Measurements from ENCODE around the gene SMIM43.

SMIM43 gene

DNA sequence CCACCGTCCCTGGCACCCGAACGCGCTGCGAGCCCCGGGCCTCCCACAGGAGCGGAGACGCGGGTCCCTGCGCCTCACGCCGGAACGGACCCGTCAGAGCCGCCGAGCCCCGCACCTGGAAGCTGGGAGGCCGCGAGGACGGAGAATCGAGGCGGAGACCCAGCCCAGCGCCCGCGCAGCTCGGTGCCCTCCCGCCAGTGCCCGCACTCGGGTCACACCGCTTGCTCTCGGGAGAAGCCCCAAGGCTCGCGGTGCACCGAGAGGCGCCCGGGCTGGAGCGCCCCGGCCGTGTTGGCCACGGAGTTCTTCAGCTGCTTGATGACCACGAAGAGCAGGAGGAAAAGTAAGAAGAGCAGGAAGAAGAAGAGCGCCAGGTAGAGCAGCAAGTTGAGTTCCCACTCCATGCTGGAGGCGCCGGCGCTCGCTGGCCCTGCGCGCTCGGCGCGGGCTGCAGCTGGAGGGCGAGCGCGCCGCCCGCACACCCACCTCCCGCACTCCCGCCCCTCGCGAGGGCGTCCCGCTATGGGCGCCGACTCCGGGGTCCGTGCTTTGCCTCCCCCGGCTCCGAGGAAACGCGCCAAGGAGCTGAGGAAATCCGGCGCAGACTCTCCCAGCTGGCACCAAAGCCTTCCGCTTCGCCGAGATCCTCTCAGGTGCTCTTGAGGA lies at the start of gene SMIM43:
SMIM43 (minus strand) TSS at position 463 of the 666 bp plus-strand sequence; CDS start at position 404, 59 bp downstream.
- DNase-seq, result no peak

DNA sequence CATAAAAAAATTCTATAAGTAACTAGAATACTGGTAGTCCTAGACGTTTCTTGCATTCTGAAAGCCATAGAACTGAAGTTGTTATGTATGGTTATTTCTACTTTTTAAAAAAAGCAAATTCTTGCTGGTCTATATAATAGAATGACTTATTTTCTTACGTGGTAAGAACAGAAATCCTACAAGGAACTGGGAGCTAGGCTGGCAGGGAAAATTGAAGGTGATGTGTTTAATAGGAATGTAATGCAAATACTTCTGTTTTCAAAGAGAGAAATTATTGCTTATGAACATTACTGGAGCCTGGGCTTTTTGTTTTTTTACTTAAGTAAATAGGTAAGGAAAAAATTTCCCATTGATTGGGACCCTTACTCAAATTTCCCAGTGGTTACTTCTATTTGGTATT lies 49.8 kb upstream of the SMIM43 start:
- DNase-seq, result no peak

DNA sequence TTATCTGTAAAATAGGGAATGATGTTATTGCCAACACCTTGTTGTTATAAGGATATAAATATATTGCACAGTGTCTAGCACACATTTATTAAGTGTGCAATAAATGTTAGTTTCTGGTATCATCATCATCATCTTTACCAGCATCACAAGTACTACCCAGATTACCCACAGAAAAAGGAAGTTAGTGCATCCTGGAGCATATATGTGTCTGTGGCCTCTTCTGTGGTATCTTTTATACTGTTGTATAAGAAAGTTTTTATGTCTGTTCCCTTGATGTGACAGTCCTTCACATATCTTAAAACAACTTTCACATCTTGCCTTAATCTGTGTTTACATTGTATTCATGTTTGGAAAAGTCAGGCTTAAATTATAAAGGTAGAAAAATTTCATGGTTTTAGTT lies 46.2 kb upstream of the SMIM43 start:
- no peak for DNase-seq

DNA sequence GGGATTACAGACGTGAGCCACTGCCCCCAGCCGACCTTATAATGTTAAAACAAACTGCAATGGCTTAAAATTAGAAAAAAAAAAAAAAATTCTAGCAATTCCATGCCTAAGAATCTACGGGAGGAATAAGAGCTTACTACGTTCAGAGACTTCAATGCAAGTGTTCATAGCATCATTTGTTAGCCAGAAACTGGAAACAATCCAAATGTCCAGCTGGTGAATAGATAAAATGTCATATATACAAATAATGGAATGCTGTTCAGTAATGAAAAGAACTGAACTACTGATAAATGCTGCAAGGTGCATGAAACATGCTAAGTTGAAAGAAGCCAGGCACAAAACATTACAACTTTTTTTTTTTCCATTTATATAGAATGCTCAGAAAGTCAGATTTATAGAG lies 41.4 kb upstream of the SMIM43 start:
- no peak for DNase-seq

DNA sequence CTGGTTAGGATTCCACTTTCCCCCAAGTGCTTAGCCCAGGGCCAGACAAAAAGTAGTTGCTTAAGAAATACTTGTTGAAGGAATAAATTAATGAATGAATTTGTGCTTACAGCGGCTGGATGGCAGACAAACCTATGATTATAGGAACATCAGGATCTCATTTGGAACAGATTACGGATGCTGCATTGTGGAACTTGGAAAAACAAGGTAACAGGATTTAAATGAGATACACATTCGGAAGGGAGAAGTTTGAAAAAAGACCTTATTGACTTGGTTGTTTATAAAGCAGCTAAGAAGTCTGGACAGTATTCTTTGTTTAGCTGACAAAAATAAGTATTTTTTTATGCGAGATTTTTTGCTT lies 36.7 kb upstream of the SMIM43 start:
- DNase-seq, result no peak

DNA sequence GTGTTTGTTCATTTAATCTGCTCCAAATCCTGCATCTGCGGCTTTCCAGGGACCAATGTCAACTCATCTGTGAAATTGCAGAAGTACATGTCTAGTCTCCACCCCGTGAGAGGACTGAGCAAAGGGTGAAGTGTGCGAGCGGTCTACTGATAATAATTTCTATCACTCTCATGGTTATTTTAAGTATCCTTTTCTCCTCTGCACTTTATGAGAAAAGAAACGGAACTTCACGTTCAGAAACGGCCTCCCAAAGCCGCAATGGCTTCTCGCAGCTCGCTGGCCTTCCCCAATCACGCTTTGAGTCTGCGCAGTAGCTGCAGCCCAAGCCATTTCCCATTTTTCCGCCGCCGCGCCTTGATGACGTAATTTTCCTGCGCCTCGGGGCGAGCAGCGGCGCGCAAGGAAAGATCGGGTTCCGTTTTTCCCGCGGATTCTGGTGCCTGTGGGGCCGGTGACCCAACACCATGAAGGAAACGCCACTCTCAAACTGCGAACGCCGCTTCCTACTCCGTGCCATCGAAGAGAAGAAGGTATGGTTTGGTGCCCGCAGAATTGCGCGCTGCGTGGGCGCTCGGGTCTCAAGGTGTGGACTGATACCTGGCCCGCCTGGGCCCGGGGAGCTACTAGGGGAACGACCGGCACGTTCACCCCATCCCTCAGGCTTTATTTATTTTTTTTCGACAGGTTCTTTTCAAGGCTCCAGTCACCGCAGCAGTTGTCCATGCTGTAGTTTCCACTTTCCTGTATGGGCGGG lies 36.2 kb upstream of the SMIM43 start, which contains the start of gene EXOSC9:
EXOSC9 (plus strand) TSS at position 363 of the 754 bp plus-strand sequence; CDS start at position 465, 102 bp downstream.
- peak; percentile 64 for DNase-seq

DNA sequence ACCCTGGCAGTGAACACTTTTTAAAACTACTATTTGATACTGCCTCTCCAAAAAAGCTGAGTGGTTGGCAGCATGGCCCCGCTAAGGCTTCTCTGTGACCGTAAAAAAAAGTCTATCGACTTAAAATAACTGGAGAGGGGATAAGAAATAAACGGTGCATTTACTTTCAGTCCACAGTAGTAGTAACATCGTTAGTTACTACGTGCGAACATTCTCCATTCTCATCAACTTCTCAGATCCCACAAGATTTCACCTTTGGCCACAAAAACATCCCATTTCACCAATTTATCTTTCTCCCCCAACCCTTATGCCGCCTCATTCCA lies 35.6 kb upstream of the SMIM43 start:
- DNase-seq, result no peak

DNA sequence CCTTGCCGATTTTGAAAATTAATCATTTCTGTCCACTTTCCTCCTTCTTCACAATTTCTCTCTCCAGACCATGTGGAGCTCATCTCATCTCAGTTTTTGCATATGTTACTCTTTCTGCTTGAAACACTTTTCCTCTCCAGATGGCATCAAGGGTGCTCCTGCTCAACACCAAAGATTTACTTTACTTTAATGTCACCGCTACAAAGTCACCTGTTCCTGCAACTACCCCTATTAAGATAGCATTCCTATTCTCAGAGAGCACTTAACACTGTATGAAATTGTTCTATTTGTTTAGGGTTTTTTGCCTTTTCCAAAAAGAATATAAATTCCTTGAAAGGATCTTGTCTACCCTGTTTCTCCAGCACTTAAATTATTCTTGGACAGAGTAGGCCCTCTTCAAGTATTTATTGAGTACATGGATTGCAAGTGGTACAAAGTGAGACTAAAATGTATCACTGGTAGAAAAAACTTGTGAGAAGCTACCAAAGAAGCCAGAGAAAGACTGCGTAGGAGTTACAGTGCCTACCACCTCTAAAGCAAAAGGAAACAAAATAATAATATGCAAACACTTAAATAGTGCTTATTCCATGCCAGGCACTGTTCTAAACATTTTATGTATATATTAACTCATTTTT lies 35.0 kb upstream of the SMIM43 start:
- DNase-seq, result no peak

DNA sequence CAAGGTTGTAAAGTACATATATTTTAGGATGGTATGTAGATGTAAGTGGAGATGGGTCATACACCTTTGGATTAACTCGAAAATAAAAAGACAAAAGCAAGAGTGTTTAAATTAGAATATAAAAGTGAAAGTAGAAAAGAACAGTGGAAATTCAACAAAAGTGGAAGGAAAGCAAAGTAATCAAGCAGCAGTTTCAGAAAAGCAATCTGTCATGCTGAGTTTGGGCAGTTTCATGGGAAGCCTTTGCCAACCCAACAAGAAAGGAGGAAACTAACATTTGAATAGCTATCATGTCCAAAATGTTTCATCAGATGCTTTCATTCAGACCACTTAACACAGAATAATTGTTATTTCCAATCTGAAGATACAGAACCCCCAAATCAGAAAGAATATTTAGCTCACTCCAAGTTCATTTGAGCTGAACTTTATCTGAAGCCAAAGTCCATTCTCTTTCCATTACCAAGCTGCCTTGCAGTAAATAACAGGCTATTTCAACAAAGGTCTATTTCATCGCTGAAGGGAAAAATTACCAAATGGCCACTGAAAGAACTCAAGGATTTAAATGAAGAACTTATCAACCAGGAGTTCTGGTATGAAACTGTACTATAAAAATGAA lies 34.4 kb upstream of the SMIM43 start:
- no peak for DNase-seq

DNA sequence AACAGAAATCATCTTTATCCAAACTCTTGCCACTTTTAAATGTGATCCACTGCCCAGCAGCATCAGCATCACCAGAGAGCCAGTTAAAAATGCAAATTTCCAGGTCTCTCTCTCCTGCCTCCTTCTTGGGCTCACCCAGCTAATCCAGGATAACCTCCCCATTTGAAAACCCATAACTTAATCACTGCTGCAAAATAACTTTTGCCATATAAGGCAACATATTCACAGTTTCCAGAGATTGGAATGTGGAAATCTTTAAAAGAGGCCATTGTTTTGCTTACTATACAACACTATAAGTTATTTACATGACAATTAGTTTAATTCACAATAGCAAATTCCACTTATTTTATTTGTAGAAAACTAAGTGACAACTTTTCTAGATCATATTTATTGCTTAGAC lies 31.3 kb upstream of the SMIM43 start:
- DNase-seq, result no peak

DNA sequence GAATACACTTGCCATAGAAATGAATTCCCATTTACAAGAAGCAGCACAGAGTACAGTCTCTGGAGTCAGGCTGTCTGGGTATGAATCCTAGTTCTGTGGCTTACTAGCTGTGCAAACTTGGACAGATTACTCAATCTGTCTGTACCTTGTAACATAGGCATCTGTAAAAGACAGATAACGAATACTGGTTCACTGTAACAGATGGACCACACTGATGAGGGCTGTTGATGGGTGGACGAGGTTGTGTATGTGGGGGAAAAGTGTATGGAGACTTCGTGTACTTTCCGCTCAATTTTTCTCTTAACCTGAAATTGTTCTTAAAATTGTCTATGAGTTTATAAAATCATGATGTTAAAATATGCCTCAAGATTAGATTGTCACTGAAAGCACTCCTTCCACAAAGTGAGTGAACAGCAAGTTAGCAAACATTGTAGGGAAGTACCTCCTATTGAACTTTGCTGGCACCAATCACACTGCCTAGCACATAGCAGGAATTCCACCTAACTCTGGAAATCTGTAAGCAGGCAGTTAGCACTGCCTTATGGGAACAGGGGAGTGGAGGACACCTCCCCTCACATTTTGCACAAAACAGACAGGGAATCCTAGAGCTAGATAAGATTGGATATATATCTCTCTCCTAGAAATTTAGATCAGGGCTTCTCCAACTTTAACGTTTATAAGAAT lies 29.7 kb upstream of the SMIM43 start:
- DNase-seq, result no peak

DNA sequence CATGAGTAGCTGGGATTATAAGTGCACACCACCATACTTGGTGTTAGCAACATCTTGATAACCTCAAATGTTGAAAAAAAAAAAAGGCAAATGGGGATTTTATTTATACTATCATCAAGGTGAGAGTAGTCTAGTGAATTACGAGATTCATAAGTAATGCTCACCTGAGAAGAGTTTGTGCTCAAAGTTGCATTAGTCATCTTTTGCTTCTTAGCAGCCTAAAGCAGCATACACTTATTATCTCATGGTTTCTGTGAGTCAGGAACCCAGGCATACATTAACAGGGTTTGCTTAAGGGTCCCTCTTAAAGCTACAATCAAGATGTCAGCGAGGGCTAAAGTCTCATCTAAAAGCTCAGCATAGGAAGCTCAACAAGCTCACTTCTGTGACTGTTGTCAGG lies 28.0 kb upstream of the SMIM43 start:
- DNase-seq, result no peak

DNA sequence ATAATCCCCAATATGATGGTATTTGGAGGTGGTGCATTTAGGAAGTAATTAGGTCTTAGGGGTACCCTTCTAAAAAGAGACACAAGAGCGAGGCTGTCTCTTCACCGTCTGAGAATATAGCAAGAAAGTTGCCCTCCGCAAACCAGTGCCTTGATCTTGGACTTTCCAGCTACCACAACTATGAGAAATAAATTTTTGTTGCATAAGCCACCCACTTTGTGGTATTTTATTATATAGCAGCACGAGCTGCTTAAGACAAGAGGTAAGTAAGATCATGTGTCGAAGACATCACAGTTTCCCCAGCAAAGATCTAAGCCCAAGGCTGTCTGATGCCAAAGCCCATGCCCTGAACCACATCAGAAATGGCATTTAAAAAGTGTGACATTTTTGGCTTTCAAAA lies 26.5 kb upstream of the SMIM43 start:
- DNase-seq, result no peak

DNA sequence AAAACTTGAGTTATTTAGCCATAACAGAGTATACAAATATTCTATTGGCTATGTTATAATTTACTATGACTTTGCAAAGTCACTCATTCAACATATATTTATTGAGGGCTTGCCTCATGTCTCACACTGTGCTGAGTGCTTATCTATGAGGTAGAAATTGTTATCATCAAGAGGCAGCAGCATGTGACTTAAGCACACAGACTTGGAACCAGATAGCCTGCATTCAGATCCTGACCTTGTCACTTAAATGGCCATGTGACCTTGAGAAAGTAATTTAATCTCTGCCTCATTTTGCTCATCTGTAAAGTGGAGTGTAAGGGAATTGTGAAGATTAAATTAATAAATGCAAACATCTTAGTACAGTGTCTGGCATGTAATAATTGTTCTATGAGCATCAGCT lies 26.0 kb upstream of the SMIM43 start:
- no peak for DNase-seq

DNA sequence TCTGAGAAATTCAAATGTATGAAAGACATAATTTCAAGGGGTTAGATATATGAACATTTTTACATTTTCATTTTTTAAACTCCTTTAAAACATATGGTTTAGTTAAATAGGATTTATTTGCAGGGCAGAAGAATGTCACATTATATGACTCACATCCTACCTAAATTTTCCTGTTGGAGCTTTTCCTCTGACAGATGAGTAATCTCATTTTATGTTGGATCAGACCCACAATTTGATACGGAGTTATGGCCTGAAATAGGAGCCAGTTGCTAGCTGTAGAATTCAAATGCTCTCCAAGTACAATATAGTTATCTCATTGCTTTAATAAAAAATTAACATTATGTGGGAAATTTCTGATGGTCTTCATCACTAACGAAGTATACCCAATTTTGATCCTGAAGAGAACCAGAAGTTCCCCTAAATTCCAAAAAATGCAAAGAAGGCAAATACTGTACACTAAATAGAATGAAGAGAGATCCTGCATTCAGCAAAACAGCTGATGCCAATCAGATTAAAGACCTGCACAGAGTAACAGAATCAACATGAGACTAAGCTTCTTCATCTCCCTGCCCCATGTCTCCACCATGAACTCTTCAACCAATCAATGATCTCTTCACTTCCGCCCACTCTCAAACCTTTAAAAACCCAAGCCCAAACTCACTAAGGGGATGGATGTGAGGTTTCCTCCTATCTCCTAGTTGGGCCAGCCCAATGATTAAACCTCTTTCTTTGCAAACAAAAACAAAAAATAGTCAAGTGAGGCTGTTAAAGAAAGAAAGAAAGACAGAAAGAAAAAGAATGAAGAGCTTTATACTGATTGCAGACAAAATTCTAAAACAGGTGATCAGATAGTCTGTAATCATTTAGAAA lies 25.2 kb upstream of the SMIM43 start:
- no peak for DNase-seq

DNA sequence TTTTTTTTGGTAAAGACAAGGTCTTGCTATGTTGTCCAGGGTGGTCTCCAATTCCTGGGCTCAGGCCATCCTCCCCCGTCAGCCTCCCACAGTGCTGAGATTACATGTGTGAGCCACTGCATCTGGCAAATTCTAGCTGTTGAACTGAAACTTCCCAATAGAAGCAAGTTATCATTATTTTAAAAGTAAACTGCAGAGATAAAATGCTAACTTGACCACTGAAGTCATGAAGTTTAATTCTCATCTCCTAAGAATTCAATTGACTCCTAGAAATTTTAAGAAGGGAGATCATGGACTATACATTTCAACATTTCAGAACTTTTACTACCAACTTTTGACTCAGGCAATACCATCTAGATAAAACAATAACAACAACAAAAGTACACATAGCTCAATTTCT lies 24.5 kb upstream of the SMIM43 start:
- DNase-seq, result no peak

DNA sequence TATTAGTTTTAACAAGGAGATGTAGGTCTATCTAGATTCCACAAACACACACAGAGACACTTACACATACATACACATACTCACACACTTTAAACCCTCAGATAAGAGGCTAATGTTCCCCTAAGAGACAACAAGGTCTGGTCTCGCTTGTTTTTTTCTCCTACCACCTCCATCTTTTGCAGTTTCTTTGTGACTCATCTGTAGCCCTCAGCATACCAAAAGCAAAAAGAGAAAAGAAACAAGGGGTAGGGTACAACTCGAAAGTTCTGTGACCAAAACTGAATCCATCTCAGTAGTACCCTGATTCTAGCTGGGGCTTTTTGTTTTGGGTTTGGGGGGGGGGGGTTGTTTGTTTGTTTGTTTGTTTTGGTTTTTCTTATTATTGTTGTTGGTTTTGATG lies 23.9 kb upstream of the SMIM43 start:
- no peak for DNase-seq

DNA sequence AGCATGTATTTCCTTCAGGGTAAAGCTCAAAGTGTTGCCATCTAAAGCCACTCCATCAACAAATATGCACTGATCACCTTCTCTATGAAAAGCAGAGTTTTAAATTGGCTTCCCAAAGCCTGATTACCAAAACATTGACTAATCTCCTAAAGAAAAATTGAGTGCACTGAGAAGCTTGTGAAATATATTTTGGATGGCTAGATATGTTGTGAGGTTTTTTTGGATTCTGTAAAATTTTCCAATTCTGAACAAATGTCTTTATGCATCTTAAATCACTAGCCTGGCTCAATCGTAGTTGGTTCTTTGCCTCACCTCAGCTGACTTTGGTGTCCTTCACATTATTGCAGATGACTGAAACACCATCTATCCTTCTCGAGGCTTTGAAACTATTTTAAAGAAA lies 21.3 kb upstream of the SMIM43 start:
- no peak for DNase-seq

DNA sequence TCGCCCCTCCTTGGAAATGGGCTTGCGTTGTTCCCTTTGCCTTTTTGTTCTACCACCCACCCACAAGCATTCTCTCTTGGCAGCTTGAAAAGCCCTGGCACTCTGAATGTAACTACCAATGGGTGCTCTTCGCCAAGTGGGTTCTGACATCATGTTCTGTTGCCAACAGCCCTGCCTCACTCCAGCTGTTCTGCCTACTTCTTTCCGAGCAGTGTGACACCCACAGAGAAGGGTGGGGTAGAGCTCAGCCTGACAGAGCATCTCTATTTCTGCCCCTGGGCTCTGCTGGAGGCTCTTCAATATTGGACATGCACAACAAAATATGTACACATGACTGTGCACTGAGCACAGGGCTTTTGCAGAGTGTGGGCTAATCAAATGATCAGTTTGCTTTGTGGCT lies 20.5 kb upstream of the SMIM43 start:
- DNase-seq, result no peak

DNA sequence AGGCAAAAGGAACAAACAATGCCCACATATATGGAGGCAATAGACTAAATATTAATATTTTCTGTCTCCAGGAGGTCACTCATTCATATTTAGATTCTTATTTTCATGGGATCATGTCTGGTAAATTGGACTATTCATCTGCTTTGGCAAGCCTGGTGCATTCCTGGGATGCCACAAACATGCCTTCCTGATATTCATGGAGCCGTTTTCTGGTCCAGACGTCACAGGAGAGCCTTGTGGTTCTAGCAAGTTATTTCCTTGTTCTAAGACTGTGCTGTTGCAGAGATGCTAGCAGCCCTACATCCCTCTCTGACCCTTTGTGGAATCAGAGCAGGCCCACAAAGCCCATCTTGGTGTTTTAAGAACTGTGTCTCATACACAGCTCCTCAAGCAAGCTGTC lies 20.0 kb upstream of the SMIM43 start:
- DNase-seq, result no peak

DNA sequence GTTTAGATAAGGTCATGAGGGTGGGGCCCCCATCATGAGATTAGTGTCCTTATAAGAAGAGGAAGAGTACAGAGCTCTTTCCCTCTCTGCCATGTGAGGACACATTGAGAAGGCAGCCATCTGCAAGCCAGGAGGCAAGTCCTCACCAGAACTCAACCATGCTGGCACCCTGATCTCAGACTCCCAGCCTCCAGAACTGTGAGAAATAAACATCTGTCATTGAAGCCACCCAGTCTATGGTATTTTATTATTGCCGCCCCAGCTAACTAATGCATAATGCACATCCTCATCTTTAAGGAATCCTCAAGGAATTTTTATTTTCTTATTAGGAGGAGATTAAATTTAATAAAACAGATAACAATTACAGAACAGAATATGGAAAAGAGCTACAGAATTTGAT lies 19.4 kb upstream of the SMIM43 start:
- no peak for DNase-seq

DNA sequence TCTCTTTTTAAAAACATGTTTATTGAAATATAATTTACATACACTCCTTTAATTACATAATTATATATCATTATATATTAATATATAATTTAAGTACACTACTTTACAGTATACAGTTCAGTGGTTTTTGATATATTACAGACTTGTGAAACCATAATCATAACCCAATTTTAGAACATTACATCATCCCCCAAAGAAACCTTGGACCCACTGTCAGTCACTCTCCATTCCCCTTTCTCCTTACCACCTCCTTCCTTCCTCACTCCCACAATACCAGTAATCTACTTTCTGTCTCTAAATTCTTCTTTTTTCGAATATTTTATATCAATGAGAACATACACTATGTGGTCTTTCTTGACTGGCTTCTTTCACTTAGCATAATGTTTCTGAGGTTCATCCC lies 18.2 kb upstream of the SMIM43 start:
- DNase-seq, result no peak

Data from DMS79 (cell line).